Fibroblast of skin of scalp (primary cell): ENCODE results near the gene MRAP2. TPM values are rescaled to one million over a fixed set of nuclear protein-coding genes. Genes with fewer than 3 reads are reported as not detected.
A peak's percentile ranks its signal among the peaks of the same experiment; 100 is the strongest.

Experiments used
- DNase-seq: peaks from one replicate; pipeline ENCODE4 v3.0.0-alpha.2; 2013
- polyA plus RNA-seq, 2 experiments: library from polyadenylated mRNA; unstranded; fragments of 120-200 nt; gene quantifications; one replicate each; pipeline ENCODE4 v1.2.1, GENCODE V29; 2013; ENCODE audit not compliant: insufficient read length in 2 of 2

MRAP2 gene
- 0.28 TPM for polyA plus RNA-seq (2013, experiment 1 of 2; ENCODE audit: insufficient read length)
- 0.81 TPM for polyA plus RNA-seq (2013, experiment 2 of 2; ENCODE audit: insufficient read length)

GRCh38 chr6:84033523-84034451 is at the start of gene MRAP2:
Gene MRAP2 (plus strand): TSS chr6:84033772. CDS start chr6:84055319, 21,547 bp downstream.
- DNase-seq, result peak; percentile 15

DNA sequence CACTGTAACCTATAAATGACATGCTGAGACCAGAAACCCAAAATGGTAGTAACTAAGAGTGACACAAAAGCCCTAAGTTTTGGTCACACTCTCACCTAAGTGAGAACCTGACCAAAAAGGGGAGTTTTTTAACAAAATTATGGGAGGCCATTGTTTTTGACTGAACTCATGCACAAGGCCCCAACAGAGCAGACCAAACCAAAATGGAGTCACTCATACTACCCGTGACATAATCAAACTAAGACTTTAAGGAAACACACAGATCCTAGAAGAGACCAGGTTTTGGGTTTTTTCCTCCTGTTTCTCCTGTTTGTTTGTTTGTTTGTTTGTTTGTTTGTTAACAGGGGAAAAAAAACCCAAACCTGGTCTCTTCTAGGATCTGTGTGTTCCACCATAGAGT is 49.2 kb upstream of the MRAP2 start:
- DNase-seq, result no peak

GRCh38 chr6:83985308-83985713 is 48.3 kb upstream of the MRAP2 start:
- DNase-seq, result no peak

DNA sequence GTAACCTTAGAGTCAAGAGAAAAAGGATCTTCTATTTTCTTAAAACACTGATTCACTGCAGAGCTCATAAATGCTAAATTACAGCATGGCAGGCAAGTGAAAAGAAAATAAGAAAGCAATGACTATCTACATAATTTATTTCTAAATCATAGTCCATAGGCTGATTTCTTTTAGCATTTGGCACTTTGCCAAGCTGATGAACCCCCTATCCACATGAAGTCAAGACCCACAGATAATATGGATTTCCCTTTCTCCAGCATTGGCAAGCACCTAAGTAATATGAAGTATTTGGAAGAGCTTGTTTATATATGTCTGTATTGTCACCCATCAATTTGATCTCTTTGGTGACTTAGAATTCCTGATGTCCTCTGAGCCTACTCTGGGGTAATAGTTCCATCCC is 47.9 kb upstream of the MRAP2 start:
- DNase-seq, result no peak

DNA sequence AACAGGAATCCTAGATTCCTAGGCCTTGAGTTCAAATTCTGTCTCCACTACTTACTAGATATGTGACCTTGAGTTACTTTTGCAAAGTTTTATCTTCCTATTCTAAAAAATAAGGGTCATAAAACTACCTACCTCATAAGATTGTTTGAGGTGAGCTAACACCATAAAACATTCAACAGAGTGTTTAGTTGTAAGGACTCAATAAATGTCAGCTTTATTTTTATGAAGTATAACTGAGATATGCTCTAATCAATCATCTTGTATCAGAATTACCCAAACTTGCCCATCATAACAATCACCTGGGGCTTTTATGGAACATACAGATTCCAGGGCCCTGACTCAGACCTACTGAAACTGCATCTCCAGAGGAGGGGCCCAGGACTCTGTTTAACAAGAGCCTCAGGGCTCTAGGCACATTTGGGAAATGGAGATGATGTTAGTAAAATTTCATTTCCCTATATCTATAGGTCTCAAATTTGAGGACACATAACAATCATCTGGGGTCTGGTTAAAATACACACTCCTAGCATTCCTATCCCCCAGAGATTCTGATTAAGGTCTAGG is 35.5 kb upstream of the MRAP2 start:
- no peak for DNase-seq

- no peak for DNase-seq
Observed at GRCh38 chr6:84001119-84001518, 32.5 kb upstream of the MRAP2 start.

GRCh38 chr6:84002226-84002625 is 31.3 kb upstream of the MRAP2 start:
- no peak for DNase-seq

GRCh38 chr6:84003131-84003530 is 30.4 kb upstream of the MRAP2 start:
- no peak for DNase-seq

- no peak for DNase-seq
Observed at GRCh38 chr6:84003654-84004053, 29.9 kb upstream of the MRAP2 start.

- DNase-seq, result no peak
Observed at GRCh38 chr6:84007871-84008270, 25.7 kb upstream of the MRAP2 start.

GRCh38 chr6:84013354-84013753 is 20.2 kb upstream of the MRAP2 start:
- DNase-seq, result no peak

GRCh38 chr6:84013931-84014330 is 19.6 kb upstream of the MRAP2 start:
- no peak for DNase-seq

- no peak for DNase-seq
Observed at GRCh38 chr6:84016029-84016428, 17.5 kb upstream of the MRAP2 start.

DNA sequence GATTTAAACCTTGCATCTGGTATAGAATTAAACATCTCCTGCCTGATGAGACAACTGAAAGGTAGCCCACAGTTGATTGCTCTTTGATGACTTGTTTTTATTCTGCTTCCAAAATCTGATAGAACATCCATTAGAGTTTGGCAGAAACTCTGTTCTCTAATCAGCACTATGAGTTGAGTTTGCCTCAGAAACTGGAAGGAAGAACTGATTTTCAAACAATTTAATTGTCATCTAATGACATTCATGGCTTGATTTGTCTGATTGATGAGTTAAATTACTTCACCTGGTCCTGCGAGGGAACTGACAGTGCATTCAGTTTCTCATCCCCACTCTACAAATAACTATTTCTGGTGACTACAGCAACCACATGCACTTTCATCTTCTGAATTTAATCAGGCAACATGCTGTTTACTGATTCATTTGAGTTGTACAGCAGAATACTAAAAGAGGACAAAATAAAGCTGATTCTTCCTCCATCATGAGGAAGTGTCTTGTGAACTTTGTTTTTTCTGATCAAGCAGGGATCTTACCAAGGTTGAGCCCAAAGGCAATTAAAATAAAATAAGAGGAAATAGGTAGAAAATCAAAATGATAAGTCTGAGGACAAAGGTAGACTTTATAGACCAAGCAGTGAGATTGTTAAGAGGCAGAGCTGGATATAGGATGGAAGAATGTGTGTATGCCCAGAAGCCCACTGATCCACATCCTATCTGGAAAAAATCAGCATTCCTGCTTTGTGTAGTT is 15.7 kb upstream of the MRAP2 start:
- DNase-seq, result no peak

- no peak for DNase-seq
Observed at GRCh38 chr6:84018453-84019061, 15.0 kb upstream of the MRAP2 start.

GRCh38 chr6:84019141-84019841 is 14.3 kb upstream of the MRAP2 start:
- no peak for DNase-seq

- no peak for DNase-seq
Observed at GRCh38 chr6:84019842-84020211, 13.7 kb upstream of the MRAP2 start.

DNA sequence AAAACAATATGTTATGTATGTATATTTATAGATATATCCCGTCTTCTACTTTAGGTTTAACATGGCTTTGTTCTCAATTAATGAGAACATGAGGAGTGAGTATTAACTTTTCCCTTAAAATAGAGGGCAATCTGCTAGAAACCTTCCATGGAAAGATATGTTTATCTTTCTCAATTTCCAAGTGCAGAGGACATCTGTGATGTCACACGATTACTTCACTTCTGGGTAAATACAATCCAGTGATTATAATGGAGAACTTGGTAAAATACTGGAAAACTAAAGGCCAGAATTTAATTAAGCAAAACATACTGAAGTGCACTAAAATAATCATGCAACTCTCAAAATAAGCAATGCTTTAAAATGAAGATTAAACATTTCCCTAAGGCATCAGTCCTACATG is 11.9 kb upstream of the MRAP2 start:
- no peak for DNase-seq

GRCh38 chr6:84026721-84027164 is 6.8 kb upstream of the MRAP2 start:
- DNase-seq, result no peak

DNA sequence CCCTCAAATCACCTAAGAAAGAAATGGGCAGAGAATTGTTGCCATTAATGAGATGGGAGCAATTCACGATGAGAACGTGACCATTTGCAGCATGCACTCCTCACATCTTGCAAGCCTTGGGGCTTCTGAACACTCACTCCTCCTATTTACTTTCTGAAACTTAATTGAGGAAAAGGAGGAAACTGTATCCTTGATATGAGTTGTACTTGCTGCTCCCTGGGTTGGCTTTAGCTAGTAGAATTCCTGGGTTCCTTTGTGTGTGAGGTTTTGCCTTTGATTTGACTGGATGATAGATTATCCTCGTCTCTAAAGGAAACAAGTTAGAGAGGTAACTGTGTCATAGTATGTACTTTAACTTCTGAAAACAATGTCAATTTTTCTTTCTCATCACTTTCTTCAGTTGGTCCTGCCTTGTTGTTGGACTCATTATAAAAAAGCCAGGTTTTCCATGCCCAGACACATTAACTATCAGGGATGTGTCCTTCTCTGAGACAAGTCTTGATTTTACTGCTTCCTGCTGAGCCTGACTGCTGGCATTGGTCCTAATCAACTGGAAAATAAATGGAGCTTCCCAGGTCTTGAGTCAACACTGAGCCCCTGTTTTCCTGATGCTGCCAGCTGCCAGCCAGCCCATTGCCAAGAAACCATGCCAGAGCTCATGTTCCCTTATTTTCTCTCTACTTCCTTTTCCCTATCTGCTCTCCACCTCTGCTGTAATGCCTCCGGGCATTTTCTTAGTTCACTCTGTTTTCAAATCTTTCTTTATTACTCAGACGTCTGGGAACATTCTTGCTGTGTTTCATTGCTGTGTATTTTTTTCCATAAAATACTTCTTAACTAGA is 6.0 kb upstream of the MRAP2 start:
- DNase-seq, result peak; percentile 33

GRCh38 chr6:84028350-84028749 is 5.2 kb upstream of the MRAP2 start:
- DNase-seq, result no peak
